WTC11 (cell line): ENCODE measurements around the gene RABL3. TPM values are rescaled to one million over a fixed set of nuclear protein-coding genes. Genes with fewer than 3 reads are reported as not detected.
A peak's percentile ranks its signal among the peaks of the same experiment; 100 is the strongest.

Experiments used
- ATAC-seq: fragments of 200-7000 bp; cut with Tn5 transposase; 2 replicates; pipeline ENCODE4 v1.10.0; 2021; ENCODE audit warnings: mild to moderate bottlenecking, moderate library complexity
- CTCF ChIA-PET: fragments of 300-600 bp; sonication (Branson Sonifier 250); formaldehyde crosslinking; loops from one replicate; lab custom pipeline; 2021; ENCODE audit warnings: antibody characterized with exemption; lab: Charles Lee
- POLR2A ChIA-PET: fragments of 350-600 bp; sonication (Branson Sonifier 250); formaldehyde crosslinking; loops from one replicate; lab custom pipeline; 2021; ENCODE audit warnings: antibody characterized with exemption; lab: Charles Lee
- DNase-seq: peaks from one replicate; pipeline ENCODE4 v3.0.0; 2021; ENCODE audit warnings: low spot score
- H3K27ac Mint-ChIP-seq: 2 replicates; pipeline ENCODE4 v1.8.0; 2021; ENCODE audit warnings: mixed read lengths
- H3K27me3 Mint-ChIP-seq: 2 replicates; pipeline ENCODE4 v1.8.0; 2021; ENCODE audit warnings: low read depth, mild to moderate bottlenecking, moderate library complexity, mixed read lengths
- H3K36me3 Mint-ChIP-seq: 2 replicates; pipeline ENCODE4 v1.8.0; 2021; ENCODE audit warnings: mixed read lengths
- H3K4me1 Mint-ChIP-seq: 2 replicates; pipeline ENCODE4 v1.8.0; 2022; ENCODE audit warnings: mixed read lengths
- H3K4me3 Mint-ChIP-seq: 2 replicates; pipeline ENCODE4 v1.8.0; 2021; ENCODE audit warnings: mild to moderate bottlenecking, moderate library complexity, mixed read lengths
- H3K9me3 Mint-ChIP-seq: 2 replicates; pipeline ENCODE4 v1.8.0; 2021; ENCODE audit warnings: mixed read lengths
- E2F1 ChIP-seq: sonication (generic); formaldehyde crosslinking; IDR thresholded peaks from 2 replicates; pipeline ENCODE4 v1.8.0; 2022; ENCODE audit warnings: mild to moderate bottlenecking, missing genetic modification reagents
- ETV6 ChIP-seq: sonication (generic); formaldehyde crosslinking; IDR thresholded peaks from 2 replicates; pipeline ENCODE4 v1.8.1; 2022; ENCODE audit warnings: mild to moderate bottlenecking, missing genetic modification reagents
- FOXJ3 ChIP-seq: sonication (generic); formaldehyde crosslinking; IDR thresholded peaks from 2 replicates; pipeline ENCODE4 v1.9.0; 2021; ENCODE audit warnings: missing genetic modification reagents, mild to moderate bottlenecking, borderline replicate concordance
- FOXP4 ChIP-seq: sonication (generic); formaldehyde crosslinking; IDR thresholded peaks from 2 replicates; pipeline ENCODE4 v1.8.0; 2022; ENCODE audit warnings: mild to moderate bottlenecking, missing genetic modification reagents
- KAT7 ChIP-seq: sonication (generic); formaldehyde crosslinking; IDR thresholded peaks from 2 replicates; pipeline ENCODE4 v1.8.1; 2023; ENCODE audit warnings: missing genetic modification reagents, mild to moderate bottlenecking, borderline replicate concordance
- SMAD3 ChIP-seq: sonication (generic); formaldehyde crosslinking; IDR thresholded peaks from 2 replicates; pipeline ENCODE4 v1.8.0; 2022; ENCODE audit warnings: missing genetic modification reagents, mild to moderate bottlenecking, borderline replicate concordance
- SP1 ChIP-seq: sonication (generic); formaldehyde crosslinking; conservative IDR thresholded peaks from 2 replicates; pipeline ENCODE4 v1.8.1; 2022; ENCODE audit warnings: missing genetic modification reagents
- ZNF423 ChIP-seq: fragments of 250-450 bp; sonication (Bioruptor Pico); IDR thresholded peaks from 2 replicates; pipeline ENCODE4 v2.1.2; 2022; ENCODE audit warnings: mild to moderate bottlenecking, moderate library complexity
- ZNF512 ChIP-seq: sonication (generic); formaldehyde crosslinking; IDR thresholded peaks from 2 replicates; pipeline ENCODE4 v1.8.1; 2022; ENCODE audit warnings: missing genetic modification reagents, borderline replicate concordance
- ZNF532 ChIP-seq: fragments of 250-450 bp; sonication (Bioruptor Pico); IDR thresholded peaks from 2 replicates; pipeline ENCODE4 v1.9.0; 2021; ENCODE audit warnings: mild to moderate bottlenecking, borderline replicate concordance
- total RNA-seq: library from RNA; stranded (reverse); gene quantifications from 3 replicates; pipeline ENCODE4 v1.2.3, GENCODE V29; 2021
- TF ChIP-seq, protein P1 (sequence below): sonication (generic); formaldehyde crosslinking; IDR thresholded peaks from 2 replicates; pipeline ENCODE4 v1.8.0; 2023; ENCODE audit warnings: mild to moderate bottlenecking, missing genetic modification reagents
- TF ChIP-seq, protein P2 (sequence below): sonication (generic); formaldehyde crosslinking; IDR thresholded peaks from 2 replicates; pipeline ENCODE4 v1.8.1; 2023; ENCODE audit warnings: mild to moderate bottlenecking, missing genetic modification reagents, borderline replicate concordance
- TF ChIP-seq, protein P3 (sequence below): sonication (generic); formaldehyde crosslinking; IDR thresholded peaks from 2 replicates; pipeline ENCODE4 v1.8.1; 2023; ENCODE audit warnings: mild to moderate bottlenecking, missing genetic modification reagents

RABL3 gene
- total RNA-seq, 1 experiment from 2014 or later, result 18.2 TPM

GRCh38 chr3:120719167-120719834 lies 23.0 kb downstream of the RABL3 start (continued):
- TF ChIP-seq, protein P1, sequence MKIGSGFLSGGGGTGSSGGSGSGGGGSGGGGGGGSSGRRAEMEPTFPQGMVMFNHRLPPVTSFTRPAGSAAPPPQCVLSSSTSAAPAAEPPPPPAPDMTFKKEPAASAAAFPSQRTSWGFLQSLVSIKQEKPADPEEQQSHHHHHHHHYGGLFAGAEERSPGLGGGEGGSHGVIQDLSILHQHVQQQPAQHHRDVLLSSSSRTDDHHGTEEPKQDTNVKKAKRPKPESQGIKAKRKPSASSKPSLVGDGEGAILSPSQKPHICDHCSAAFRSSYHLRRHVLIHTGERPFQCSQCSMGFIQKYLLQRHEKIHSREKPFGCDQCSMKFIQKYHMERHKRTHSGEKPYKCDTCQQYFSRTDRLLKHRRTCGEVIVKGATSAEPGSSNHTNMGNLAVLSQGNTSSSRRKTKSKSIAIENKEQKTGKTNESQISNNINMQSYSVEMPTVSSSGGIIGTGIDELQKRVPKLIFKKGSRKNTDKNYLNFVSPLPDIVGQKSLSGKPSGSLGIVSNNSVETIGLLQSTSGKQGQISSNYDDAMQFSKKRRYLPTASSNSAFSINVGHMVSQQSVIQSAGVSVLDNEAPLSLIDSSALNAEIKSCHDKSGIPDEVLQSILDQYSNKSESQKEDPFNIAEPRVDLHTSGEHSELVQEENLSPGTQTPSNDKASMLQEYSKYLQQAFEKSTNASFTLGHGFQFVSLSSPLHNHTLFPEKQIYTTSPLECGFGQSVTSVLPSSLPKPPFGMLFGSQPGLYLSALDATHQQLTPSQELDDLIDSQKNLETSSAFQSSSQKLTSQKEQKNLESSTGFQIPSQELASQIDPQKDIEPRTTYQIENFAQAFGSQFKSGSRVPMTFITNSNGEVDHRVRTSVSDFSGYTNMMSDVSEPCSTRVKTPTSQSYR, result peak; percentile 97
- TF ChIP-seq KAT7, result 0 out of 2 replicates have a peak, but pooled peaks have one; percentile 73

DNA sequence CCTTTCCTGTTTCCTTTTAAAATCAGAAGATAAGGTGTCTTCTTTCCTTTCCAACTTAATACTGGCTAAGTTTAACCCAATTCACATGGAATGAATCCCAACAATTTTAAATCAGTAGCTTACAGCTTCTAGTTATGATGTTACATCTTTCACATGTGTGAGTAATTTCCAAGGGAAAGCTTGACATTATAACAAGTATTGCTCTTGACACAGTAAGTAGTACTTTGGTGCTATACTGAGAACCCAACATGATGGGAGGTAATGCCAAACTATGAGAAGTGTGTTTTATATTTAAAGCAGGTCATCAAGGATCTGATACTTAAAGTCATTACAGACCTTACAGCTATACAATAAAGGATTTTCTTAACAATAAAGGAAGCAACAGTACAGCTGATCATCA lies 29.1 kb downstream of the RABL3 start:
- Mint-ChIP-seq H3K4me3 (no peak overlapping the region), H3K36me3 (no peaks in the 10 kb centered on the region), H3K27ac (no peak overlapping the region), H3K9me3 (no peaks in the 10 kb centered on the region), H3K27me3 (no peaks in the 10 kb centered on the region), H3K4me1 (peaks cover 7% of the 10 kb centered on the region)
- ChIA-PET POLR2A (interaction anchor here (1.3 kb wide), 1 partner anchor 29 kb away, joined by 3 read pairs; the partner anchor contains the start of genes GTF2E1 and RABL3), CTCF (no interaction called here)
- no peak for TF ChIP-seq ZNF512 (CRISPR knock-in tag)
- TF ChIP-seq, protein P2, sequence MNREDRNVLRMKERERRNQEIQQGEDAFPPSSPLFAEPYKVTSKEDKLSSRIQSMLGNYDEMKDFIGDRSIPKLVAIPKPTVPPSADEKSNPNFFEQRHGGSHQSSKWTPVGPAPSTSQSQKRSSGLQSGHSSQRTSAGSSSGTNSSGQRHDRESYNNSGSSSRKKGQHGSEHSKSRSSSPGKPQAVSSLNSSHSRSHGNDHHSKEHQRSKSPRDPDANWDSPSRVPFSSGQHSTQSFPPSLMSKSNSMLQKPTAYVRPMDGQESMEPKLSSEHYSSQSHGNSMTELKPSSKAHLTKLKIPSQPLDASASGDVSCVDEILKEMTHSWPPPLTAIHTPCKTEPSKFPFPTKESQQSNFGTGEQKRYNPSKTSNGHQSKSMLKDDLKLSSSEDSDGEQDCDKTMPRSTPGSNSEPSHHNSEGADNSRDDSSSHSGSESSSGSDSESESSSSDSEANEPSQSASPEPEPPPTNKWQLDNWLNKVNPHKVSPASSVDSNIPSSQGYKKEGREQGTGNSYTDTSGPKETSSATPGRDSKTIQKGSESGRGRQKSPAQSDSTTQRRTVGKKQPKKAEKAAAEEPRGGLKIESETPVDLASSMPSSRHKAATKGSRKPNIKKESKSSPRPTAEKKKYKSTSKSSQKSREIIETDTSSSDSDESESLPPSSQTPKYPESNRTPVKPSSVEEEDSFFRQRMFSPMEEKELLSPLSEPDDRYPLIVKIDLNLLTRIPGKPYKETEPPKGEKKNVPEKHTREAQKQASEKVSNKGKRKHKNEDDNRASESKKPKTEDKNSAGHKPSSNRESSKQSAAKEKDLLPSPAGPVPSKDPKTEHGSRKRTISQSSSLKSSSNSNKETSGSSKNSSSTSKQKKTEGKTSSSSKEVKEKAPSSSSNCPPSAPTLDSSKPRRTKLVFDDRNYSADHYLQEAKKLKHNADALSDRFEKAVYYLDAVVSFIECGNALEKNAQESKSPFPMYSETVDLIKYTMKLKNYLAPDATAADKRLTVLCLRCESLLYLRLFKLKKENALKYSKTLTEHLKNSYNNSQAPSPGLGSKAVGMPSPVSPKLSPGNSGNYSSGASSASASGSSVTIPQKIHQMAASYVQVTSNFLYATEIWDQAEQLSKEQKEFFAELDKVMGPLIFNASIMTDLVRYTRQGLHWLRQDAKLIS (CRISPR knock-in tag), result no peak
- TF ChIP-seq, protein P3, sequence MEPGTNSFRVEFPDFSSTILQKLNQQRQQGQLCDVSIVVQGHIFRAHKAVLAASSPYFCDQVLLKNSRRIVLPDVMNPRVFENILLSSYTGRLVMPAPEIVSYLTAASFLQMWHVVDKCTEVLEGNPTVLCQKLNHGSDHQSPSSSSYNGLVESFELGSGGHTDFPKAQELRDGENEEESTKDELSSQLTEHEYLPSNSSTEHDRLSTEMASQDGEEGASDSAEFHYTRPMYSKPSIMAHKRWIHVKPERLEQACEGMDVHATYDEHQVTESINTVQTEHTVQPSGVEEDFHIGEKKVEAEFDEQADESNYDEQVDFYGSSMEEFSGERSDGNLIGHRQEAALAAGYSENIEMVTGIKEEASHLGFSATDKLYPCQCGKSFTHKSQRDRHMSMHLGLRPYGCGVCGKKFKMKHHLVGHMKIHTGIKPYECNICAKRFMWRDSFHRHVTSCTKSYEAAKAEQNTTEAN (CRISPR knock-in tag), result no peak
- TF ChIP-seq FOXP4 (CRISPR knock-in tag), result no peak
- no peak for TF ChIP-seq ZNF423 (CRISPR knock-in tag)
- TF ChIP-seq FOXJ3 (CRISPR knock-in tag), result no peak
- no peak for TF ChIP-seq ZNF532
- no peak for TF ChIP-seq E2F1 (CRISPR knock-in tag)
- no peak for TF ChIP-seq SP1
- TF ChIP-seq SMAD3, result no peak
- no peak for TF ChIP-seq ETV6 (CRISPR knock-in tag)
- ATAC-seq (no peak), DNase-seq (no peak)
